ENCODE data around the gene MT1E. TPM values are rescaled to one million over a fixed set of nuclear protein-coding genes. Genes with fewer than 3 reads are reported as not detected.

MT1E gene
- total and polyA plus RNA-seq, 2 of the 8 experiments (the other 6 are each of a cell fraction or from before 2014, with no cell fraction given) = 7.9 to 117 TPM

GRCh38 chr16:56609463-56609921, 16.1 kb upstream of the MT1E start (continued):
- TF ChIP-seq CHD7 (IDR thresholded peaks at IDR 0.05; ENCODE audit: insufficient replicate concordance, low read length) = no peak
- TF ChIP-seq JUN (IDR thresholded peaks at IDR 0.05; ENCODE audit: low read depth, low read length) = no peak
- TF ChIP-seq GTF2F1 (IDR thresholded peaks at IDR 0.05; ENCODE audit: borderline replicate concordance, low read depth, low read length) = no peak
- TF ChIP-seq TBP (IDR thresholded peaks at IDR 0.05; ENCODE audit: low read depth, low read length) = no peak
- peak; percentile 14; the same call in 1 of the 2 replicates for TF ChIP-seq SUZ12 (IDR thresholded peaks at IDR 0.05; ENCODE audit: low read length)
- TF ChIP-seq BRCA1 (IDR thresholded peaks at IDR 0.05; ENCODE audit: low read depth, low read length) = no peak
- 0 out of 2 replicates have a peak, but pooled peaks have one; percentile 42 for TF ChIP-seq CBX8 (IDR thresholded peaks at IDR 0.05; ENCODE audit: borderline replicate concordance, low read depth, low read length)
- no peak for TF ChIP-seq CTCF (IDR thresholded peaks at IDR 0.05; ENCODE audit: control extremely low read depth in 1 of 3, insufficient read depth in 1 of 3, low read depth in 1 of 3, low read length in 3 of 3)
